ENCODE measurements around the gene CAMK4. TPM values are rescaled to one million over a fixed set of nuclear protein-coding genes. Genes with fewer than 3 reads are reported as not detected.

CAMK4 gene
- total RNA-seq, 4 donors from 2014 or later = 0.26 to 33.9 (median 2.0) TPM

GRCh38 chr5:111360173-111360572, 136.0 kb downstream of the CAMK4 start:
- TF ChIP-seq POLR2A (IDR thresholded peaks at IDR 0.05) (no peak), CTCF (IDR thresholded peaks at IDR 0.05) (no peak)
- H3K27me3 ChIP-seq = no peaks in the 10 kb centered on the region
- H3K4me1 ChIP-seq = no peaks in the 10 kb centered on the region
- intact Hi-C loops (cut with DNase I; ENCODE audit: low total_unique reads) = no loop called here
- no peak overlapping the region for H3K4me3 ChIP-seq
- no peaks in the 10 kb centered on the region for H3K36me3 ChIP-seq
- DNase-seq = no peak
- H3K9me3 ChIP-seq = no peaks in the 10 kb centered on the region
- H3K27ac ChIP-seq = no peak overlapping the region

- Histone ChIP-seq H3K9me3 (no peaks in the 10 kb centered on the region), H3K4me3 (no peak overlapping the region), H3K36me3 (no peaks in the 10 kb centered on the region), H3K27ac (no peak overlapping the region), H3K4me1 (no peaks in the 10 kb centered on the region), H3K27me3 (no peaks in the 10 kb centered on the region)
- DNase-seq = no peak
- intact Hi-C loops (cut with DNase I; ENCODE audit: low total_unique reads) = no loop called here
- TF ChIP-seq CTCF (IDR thresholded peaks at IDR 0.05) (no peak), POLR2A (IDR thresholded peaks at IDR 0.05) (no peak)
Measured at GRCh38 chr5:111364992-111365391, 140.8 kb downstream of the CAMK4 start.

GRCh38 chr5:111366388-111366787, 142.2 kb downstream of the CAMK4 start:
- Histone ChIP-seq H3K9me3 (no peaks in the 10 kb centered on the region), H3K27me3 (no peaks in the 10 kb centered on the region), H3K36me3 (no peaks in the 10 kb centered on the region), H3K4me1 (no peaks in the 10 kb centered on the region), H3K4me3 (no peak overlapping the region), H3K27ac (no peak overlapping the region)
- TF ChIP-seq POLR2A (IDR thresholded peaks at IDR 0.05) (no peak), CTCF (IDR thresholded peaks at IDR 0.05) (no peak)
- DNase-seq = no peak
- intact Hi-C loops (cut with DNase I; ENCODE audit: low total_unique reads) = no loop called here

- Histone ChIP-seq H3K27me3 (no peaks in the 10 kb centered on the region), H3K4me1 (no peaks in the 10 kb centered on the region), H3K9me3 (no peaks in the 10 kb centered on the region), H3K4me3 (no peak overlapping the region), H3K36me3 (no peaks in the 10 kb centered on the region), H3K27ac (no peak overlapping the region)
- DNase-seq = no peak
- TF ChIP-seq POLR2A (IDR thresholded peaks at IDR 0.05) (no peak), CTCF (IDR thresholded peaks at IDR 0.05) (no peak)
- intact Hi-C loops (cut with DNase I; ENCODE audit: low total_unique reads) = no loop called here
Measured at GRCh38 chr5:111367115-111367514, 142.9 kb downstream of the CAMK4 start.

GRCh38 chr5:111372799-111373198, 148.6 kb downstream of the CAMK4 start:
- Histone ChIP-seq H3K27me3 (no peaks in the 10 kb centered on the region), H3K4me3 (no peak overlapping the region), H3K36me3 (no peaks in the 10 kb centered on the region), H3K4me1 (no peaks in the 10 kb centered on the region), H3K27ac (no peak overlapping the region), H3K9me3 (no peaks in the 10 kb centered on the region)
- intact Hi-C loops (cut with DNase I; ENCODE audit: low total_unique reads) = no loop called here
- TF ChIP-seq CTCF (IDR thresholded peaks at IDR 0.05) (no peak), POLR2A (IDR thresholded peaks at IDR 0.05) (no peak)
- no peak for DNase-seq

Data from uterus (tissue), 4 donors.